RWPE1 (cell line): ENCODE results near the gene DEFB129.

ENCODE experiments used
- CTCF ChIA-PET: fragments of 350-600 bp; sonication (Branson Sonifier 250); formaldehyde crosslinking; extraction: SDS; loops from one replicate; lab custom pipeline; 2021; lab: Yijun Ruan, JAX
- POLR2A ChIA-PET: fragments of 400-600 bp; formaldehyde crosslinking; extraction: SDS; loops from one replicate; lab custom pipeline; 2020; ENCODE audit warnings: antibody characterized with exemption; ENCODE audit not compliant: low non-redundant PET; lab: Yijun Ruan, JAX
- DNase-seq: peaks from one replicate; pipeline ENCODE4 v3.0.0; 2012; ENCODE audit warnings: low spot score
- H3K27ac ChIP-seq: fragments of 450-650 bp; 2 replicates; pipeline ENCODE4 v1.5.1; 2017
- CTCF ChIP-seq: fragments of 450-650 bp; conservative IDR thresholded peaks from 2 replicates; pipeline ENCODE4 v1.5.1; 2017; ENCODE audit warnings: low read depth, mild to moderate bottlenecking

DEFB129 gene

GRCh38 chr20:208942-209566, 18.0 kb upstream of the DEFB129 start:
- no peak overlapping the region for H3K27ac ChIP-seq
- ChIA-PET CTCF (no interaction called here), POLR2A (no interaction called here)
- TF ChIP-seq CTCF: peak; percentile 39
- DNase-seq: peak; percentile 34

- no peak overlapping the region for H3K27ac ChIP-seq
- CTCF ChIA-PET: no interaction called here
- DNase-seq: no peak
- POLR2A ChIA-PET: no interaction called here
- TF ChIP-seq CTCF: no peak
These were observed 16.1 kb upstream of the DEFB129 start for GRCh38 chr20:210809-211502.

- DNase-seq: no peak
- POLR2A ChIA-PET: no interaction called here
- CTCF ChIA-PET: interaction anchor here (0.7 kb wide), 1 partner anchor 22 kb away, joined by 5 read pairs; no protein-coding TSS in a partner anchor
- H3K27ac ChIP-seq: no peak overlapping the region
- no peak for TF ChIP-seq CTCF
These were observed 12.7 kb upstream of the DEFB129 start for GRCh38 chr20:214383-214782.

- no peak for DNase-seq
- no peak for TF ChIP-seq CTCF
- CTCF ChIA-PET: interaction anchor here (0.7 kb wide), 1 partner anchor 101 kb away, joined by 3 read pairs; no protein-coding TSS in a partner anchor
- no peak overlapping the region for H3K27ac ChIP-seq
- POLR2A ChIA-PET: no interaction called here
These were observed 11.3 kb upstream of the DEFB129 start for GRCh38 chr20:215796-216195.

- H3K27ac ChIP-seq: no peak overlapping the region
- TF ChIP-seq CTCF: no peak
- POLR2A ChIA-PET: no interaction called here
- DNase-seq: no peak
- CTCF ChIA-PET: no interaction called here
These were observed 9.8 kb upstream of the DEFB129 start for GRCh38 chr20:217266-217665.

- peak; percentile 61 for TF ChIP-seq CTCF
These were observed 7.6 kb upstream of the DEFB129 start for GRCh38 chr20:219290-220115.

More at GRCh38 chr20:219290-220115, 7.6 kb upstream of the DEFB129 start:
- ChIA-PET POLR2A (no interaction called here), CTCF (interaction anchor here (1.4 kb wide), 1 partner anchor 47 kb away, joined by 6 read pairs; no protein-coding TSS in a partner anchor)
- no peak overlapping the region for H3K27ac ChIP-seq
- DNase-seq: peak; percentile 56
